Measurements from ENCODE around the gene CHRM5.

CHRM5 gene, protein sequence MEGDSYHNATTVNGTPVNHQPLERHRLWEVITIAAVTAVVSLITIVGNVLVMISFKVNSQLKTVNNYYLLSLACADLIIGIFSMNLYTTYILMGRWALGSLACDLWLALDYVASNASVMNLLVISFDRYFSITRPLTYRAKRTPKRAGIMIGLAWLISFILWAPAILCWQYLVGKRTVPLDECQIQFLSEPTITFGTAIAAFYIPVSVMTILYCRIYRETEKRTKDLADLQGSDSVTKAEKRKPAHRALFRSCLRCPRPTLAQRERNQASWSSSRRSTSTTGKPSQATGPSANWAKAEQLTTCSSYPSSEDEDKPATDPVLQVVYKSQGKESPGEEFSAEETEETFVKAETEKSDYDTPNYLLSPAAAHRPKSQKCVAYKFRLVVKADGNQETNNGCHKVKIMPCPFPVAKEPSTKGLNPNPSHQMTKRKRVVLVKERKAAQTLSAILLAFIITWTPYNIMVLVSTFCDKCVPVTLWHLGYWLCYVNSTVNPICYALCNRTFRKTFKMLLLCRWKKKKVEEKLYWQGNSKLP

DNA sequence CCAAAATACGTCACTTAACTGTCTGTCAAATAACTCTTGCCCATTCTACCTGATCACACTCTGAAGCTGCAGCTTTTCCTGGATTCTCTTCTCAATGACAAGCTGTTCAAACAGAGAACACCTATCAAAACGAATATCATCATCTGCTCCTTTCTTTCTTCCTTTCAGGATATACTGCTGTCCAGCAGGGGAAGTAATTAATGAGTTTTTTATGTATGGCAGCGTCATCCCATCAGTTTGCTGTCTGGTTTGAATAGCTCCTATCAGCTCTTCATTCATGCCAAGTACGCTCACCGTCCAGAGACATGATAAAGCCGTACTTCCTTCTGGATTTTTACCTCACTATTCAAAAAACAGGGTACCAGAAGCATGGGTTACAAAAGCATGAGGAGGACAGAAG lies at the start of gene CHRM5:
Gene CHRM5, plus strand, starts transcription at position 274 of the 400 bp plus-strand sequence. CDS start 94,221 bp downstream, outside the sequence.
- DNase-seq, result peak in 1 of 14 donors; percentile 10

DNA sequence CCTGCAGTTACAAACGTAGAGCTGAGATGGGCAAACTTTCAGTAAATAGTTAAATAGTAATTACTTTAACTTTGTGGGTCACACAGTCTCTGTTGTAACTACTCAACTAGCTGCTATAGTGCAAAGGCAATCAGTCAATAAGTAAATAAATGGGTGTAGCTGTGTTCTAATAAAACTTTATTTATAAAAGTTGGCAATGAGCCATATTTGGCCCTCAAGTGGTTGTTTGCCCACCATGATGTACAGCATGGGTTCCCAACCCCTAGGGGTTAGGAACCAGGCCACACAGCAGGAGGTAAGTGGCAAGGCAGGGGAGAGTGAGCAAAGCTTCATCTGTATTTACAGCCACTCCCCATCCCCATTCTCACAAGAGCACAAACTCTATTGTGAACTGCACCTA lies 44.9 kb upstream of the CHRM5 start:
- no peak for DNase-seq

DNA sequence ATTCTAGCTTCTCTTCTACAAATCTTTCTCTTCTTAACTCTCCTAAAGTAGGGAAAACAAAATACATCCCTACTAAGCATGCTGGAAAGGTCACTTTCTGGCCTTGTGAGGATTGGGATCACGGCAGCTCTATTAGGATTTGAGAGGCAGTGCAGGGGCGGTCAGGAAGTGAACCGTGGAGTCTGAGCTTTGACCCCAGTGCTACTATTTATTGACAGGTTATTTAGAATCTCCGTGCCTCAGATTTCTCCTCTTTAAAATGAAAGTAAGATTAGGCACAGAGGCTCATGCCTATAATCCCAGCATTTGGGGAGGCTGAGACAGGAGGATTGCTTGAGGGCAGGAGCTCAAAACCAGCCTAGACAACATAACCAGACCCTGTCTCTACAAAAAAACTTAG lies 42.0 kb upstream of the CHRM5 start:
- no peak for DNase-seq

DNA sequence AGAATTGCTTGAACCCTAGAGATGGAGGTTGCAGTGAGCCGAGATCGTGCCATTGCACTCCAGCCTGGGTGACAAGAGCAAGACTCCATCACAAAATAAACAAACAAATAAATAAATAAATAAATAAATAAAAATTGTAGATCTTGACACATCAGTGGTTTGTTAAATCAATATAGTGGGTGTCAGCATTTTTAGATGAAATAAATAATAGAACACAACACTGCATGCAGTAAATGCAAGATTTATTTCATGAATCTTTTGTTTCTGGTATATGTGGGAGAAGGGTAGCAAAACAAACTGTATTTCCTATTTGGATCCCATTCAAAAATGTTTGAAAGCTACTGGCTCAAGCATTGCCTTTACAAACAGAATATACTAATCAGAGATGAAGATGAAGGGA lies 35.6 kb upstream of the CHRM5 start:
- no peak for DNase-seq

DNA sequence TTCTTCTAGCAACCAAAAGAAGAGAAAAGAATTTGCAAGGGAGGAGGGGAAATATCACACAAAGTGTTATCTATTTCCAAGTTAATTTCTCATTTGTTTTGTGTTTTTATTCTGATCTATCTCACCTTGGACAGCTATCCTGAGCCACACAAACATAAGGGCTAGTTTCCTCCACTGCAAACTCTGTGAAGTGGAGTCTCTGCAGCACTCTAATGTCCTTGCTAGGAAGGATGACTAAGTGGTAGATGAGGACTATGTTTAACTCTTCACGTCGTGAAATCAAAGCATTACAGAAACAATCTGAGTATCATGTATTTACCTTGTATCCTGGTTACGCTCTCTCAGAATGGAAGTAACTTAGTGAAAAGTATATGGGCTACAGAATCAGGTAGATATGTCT lies 33.9 kb upstream of the CHRM5 start:
- no peak for DNase-seq

DNA sequence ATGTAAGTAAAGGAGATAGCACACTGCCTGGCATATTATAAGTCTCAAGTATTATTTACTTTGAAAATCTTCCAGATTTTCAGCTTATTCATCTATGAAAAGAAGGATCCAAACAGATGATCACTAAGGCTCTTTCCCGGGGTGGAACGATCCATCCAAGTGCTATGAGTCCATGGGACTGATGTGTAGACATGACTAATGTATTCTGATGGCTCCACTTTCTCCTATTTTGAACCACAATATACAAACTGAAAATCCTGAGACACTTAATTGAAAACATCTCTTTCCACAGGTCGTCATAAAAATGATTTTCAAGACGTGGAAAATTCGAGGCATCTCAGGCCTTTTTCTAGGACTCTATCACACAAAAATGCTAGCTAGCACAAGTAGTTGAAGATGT lies 33.4 kb upstream of the CHRM5 start:
- no peak for DNase-seq

DNA sequence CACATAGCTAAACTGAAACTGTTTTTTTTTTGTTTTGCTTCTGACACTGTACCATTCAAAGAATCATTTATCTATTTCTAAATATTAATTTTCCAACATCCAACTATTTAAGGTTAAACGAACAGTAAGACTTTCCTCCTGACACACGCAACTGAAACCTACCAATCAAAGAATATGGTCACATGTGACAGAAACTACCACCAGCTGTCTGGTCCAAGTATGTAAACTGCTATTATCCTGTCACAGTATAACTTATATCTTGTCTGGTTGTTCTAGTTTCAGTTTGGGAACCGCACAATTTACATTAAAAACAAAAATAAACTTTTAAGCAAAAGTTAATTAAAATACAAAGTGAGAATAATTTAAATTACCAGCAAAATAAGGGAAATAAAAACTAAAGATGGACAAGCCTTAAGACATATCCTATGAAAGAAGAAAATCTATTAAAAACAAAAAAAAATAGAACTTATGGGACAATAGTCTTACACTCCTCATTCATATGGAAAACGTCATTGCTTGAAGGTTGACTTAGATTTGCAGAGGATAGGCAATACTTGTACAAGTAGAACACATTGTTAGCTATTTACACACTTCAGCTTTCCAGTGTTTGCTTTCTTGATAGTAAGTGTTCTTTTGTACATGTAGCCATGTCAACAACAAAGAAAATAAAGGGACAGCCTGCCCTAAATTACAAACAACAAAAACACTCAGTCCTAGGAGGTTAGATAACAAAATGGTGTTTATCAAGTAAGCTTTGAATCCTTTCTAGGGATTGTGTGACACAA lies 26.8 kb upstream of the CHRM5 start:
- no peak for DNase-seq

DNA sequence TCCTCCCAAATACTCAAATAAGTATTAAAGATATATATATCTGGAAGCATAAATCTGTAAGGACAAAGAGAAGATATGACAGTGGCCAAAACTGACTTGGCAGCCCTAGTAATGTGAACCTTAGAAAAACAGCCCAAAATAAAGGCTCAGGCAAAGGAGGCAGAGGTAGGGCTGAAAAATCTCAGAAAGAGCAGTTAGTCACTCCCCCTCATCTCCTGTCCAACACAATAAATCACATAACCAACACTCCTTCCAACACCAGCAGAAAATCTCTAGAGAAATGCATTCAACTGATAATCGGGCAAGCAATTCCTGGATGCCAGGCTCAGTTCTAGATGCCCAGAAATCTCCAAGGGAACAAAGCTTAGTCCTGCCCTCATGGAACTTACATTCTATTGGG lies 22.1 kb upstream of the CHRM5 start:
- no peak for DNase-seq

DNA sequence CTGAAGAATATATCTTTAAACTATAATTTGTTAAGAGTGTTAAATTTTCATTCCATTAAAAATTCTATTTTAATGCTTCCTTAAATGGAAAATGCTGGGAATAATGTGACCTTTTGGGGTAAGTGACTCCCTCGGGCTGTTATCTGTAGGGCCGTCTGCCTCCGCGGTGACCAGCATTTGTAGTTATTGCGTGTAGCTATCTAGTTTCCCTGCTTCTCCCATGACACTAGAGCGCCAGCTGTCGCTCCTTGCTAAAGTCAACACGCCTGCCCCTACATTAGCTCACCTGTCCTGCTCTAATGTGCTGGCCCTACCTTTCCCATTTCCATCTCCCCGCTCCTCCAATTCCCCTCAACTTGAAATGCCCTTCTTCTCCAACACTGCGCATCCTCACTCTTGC lies 12.4 kb upstream of the CHRM5 start:
- DNase-seq, result no peak

DNA sequence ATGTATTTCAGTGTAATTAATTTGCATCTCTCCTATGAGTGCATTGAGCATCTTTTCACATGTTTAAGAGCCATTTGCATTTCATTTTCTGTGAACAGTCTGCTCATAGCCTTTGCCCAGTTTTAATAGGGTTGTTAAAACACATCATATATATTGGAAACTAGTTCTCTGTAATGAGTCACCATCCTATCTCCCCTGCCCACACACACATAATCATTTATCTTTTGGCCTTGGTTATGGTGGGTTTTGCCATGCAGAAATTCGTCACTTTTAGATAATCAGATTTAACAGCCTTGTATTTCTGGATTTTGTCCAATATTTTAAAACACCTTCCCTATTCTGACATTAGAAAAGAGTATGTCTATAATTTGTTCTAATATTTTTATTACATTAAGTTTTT lies 11.9 kb upstream of the CHRM5 start:
- DNase-seq, result no peak

DNA sequence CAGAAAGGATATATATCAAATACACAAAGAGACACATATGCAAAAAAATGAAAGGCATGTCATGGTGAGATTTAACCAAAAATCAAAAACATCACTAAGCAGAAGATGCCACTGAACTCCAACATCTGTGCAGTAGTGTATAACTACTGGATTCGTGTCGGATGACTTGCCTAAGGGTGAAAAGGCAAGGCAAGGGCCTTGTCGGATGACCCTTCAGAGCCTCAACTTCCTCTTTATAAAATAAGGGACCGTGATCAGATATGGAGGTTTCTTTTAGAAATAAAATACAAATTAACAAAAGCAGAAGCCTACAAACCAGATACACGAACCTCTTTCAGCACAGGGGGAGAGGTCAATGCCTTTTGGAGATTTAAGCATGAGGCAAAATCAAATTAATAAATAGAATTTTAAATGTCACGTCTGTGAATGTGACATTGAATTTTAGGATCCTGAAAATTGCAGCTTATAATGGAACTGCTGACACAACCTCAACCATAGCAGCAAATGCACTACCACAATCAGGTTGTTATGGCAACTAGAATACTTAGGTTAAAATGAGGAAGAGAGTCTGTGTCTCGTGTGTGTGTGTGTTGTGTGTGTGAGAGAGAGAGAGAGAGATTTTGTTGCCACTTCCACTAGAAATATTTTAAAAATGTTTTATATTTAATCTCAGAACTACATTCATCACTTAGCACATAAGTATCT lies 8.3 kb upstream of the CHRM5 start:
- no peak for DNase-seq

DNA sequence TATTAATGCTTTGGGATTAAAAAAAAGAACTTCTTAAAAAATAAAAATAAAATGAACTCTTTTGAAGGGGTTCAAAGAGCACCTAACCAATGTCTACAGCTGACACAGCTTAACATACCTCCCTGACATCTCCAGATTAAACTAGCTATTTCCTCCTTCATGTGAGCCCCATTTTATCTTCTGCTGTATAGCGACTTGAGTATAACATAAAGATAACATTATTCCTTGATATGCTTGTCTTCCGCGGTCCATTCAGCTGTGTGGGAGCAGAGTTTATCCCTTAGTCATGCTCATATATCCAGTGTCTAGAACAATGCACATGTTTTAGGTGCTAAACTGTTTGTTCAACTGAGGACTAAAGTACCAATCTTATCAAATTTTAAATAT lies 7.8 kb upstream of the CHRM5 start:
- no peak for DNase-seq

DNA sequence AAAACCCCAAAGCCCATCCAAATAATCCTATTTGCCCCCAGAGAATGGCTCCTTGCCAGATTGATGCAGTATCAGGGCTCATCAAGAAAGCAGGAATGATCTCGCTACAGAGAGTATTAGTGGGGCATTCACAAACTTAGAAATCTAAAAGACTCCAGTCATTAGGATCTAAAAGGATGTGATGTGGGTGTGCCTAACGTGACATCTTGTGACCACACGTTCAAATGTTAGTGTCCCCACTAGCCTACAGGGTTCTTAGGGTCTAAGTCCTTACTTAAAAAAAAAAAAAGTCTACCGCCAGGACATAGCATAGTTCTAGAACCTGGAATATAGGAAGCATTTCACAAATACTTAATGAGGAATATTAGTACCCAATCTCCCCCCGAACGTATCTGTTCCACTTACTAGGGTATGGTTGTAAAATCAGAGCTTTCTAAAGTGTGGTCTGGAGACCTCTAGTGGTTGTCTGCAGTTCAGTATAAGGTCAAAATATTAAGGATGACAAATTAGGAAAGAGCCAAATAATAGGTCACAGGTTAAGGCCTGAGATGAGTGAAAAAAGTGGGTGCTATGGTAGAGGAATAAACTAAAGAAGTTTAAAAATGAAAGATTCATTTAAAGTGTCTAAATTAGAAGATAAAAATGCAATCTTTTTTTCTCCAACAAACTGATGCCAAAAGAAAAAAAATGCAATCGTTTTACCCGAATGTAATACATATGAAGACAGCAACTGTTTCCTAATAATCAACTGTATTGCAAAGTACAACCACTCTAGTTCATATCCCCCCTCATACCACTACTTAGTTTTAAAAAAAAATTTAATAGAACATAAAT lies 4.2 kb upstream of the CHRM5 start:
- DNase-seq, result no peak

DNA sequence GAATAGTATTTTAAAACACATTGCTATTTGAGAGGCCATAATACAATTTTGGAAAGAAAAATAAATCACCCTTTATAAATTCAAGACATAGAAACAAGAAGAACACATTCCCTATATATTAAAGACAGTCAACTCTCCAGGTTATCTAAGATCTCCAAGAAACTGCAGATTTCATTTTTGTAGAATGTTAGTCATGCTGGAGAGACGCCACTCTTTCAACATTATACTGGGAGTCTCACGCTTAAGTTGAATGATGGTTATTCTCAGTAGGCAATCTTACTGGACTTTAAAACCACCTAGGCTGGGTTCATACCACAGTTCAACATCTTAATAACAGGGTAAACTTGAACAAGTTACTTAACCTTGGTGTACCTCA lies 3.6 kb upstream of the CHRM5 start:
- no peak for DNase-seq

DNA sequence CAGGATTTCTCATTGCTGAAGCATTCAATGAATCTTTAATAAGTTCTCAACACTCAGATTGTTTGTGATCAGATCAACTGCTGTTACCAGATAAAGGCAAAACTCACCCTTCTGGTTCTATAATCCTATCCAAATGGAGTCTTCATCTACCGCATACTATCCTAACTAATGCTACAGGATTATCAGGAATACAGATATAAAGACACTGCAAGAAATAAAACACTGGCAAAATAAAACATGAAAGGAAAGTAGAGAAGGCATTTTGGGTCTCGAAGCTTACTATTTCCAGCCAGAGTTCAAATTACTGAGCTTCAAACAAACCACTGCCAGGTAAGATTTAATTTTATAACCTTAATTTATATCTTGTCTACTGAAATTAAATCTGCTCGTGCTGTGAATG lies 524 bp downstream of the CHRM5 start:
- no peak for DNase-seq

DNA sequence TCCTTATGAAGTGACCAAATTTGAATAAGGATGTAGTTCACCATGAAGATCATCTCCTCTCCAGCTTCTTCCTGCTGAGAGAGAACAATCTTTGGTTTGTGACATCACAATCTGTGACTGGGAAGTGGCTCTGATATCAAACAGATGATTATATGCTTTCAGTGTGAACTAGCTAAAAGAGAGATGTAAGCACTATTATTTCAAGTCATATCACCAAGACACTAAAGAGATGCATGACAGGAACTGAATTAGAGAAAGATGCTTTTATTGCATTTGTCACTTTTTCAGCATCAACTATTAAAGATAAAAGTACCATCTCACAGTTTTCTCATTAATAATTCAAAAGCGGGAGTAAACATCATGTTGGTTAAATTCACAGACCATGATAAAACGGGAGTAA lies 3.5 kb downstream of the CHRM5 start:
- DNase-seq, result no peak

DNA sequence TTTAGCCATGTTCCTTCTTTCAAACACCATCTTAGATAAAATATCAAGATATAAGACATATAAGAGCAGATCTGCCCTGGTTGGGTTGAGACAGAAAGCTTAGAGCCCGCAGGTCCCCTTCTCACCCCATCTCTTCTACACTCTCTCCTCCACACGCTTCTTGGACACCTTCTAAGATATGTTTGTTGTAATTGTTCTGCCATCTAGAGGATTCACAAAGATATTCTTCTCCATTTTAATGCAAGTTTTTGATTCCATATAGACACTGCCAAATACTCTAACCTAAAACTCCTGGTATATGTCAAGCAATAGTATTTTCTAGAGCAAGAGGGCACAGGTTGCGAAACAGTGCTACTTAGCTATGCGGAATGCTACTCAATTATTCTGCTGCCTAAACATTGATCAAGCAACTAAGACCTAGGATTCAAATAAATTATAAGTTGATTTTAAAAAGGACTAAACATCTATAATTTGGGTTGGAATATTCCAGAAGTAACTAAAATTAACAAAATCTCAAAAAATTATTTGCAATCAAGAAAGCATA lies 6.8 kb downstream of the CHRM5 start:
- DNase-seq, result no peak

DNA sequence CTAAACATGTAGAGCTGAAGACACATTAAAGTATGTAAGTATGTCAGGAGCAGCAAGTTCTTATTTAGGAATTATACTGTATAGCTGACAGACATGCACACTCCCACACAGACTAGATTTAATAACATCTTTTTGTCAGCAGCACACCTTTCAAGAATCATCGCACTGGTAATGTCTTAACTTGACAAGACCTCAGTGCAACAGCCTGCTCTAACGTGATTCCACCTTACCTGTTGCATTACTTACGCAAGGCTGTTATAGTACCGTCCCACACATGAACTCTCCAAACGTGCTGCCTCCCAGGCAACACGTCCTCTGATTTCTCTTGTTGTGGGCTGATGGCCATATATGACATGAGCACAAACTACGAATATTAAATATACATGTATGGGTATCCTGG lies 11.9 kb downstream of the CHRM5 start:
- DNase-seq, result no peak

DNA sequence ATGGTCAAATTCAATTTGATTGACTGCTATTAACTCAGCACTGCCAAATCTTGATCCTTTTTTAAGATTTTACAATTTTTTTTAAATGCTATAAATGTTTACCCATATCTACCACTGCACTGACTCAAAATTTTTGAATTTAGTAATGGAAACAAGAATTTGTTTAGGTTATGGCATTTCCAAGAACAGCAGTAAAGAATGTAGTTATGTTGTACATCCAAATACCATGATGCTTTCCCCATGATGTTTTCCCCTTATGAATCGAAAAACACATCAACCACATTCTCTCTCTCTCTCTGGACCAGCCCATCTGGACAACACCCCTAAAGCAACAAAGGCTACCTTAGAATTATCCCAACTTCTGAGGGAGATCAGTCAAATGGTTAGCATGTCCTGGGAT lies 14.2 kb downstream of the CHRM5 start:
- DNase-seq, result no peak

DNA sequence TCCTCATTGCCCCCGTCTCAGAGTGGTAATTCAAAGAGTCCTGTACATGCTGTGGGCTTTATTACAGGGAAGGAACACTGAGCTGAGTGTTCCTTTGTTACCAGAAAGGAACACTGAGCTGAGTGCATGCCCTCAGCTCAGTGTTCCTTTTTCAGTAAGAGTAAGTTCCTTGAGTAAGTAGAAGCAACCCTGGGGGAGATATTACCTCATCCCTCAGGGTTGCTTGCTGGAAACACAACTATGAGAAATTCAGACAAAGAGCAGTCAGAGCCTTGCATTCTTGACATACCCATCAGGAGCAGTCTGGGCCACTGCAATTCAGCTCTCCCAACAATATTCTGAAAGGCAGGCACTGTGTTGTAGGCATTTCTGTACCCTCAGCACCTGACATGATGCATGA lies 17.0 kb downstream of the CHRM5 start:
- peak in 2 of 14 donors; percentile 16 to 17 for DNase-seq

DNA sequence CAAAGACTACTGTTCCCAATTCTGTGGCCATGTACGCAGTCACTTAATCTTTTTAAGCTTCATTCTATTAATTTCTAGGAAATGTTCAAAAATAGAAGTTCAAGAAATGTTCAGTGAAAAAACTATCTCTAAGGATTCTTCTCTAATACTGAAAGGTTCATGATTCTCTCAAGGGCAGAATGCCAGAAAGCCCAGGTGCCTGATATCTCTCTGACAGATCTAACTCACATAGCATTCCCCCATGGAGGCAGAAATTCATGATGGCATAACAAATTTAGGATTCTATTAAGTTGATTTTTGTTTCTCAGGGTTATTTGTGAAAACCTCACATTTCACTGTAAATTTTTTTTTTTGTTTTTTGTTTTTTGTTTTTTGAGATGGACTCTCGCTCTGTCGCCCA lies 17.5 kb downstream of the CHRM5 start:
- no peak for DNase-seq

DNA sequence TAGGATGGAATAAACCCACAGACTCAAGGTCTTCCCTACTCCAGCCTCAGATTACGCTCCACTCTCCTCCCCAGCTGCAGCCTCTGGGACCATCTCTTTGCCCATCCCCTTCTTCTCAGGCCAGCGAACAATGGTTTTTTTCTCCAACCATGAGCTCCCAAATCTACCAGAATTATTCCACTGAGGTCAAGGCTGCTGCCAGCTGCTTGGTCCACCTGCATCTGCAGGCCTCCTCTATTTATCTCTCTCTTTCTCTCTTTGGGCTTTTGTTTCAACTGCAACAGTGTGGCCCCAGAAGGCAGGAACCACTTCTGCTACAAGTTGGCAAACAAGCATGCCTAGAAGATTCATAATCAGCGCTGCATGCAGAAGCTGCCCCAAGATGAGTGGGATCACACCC lies 19.1 kb downstream of the CHRM5 start:
- DNase-seq, result peak in 1 of 14 donors; percentile 24

Measured in C1 segment of cervical spinal cord (tissue), 14 donors.